ENCODE results near the gene CCM2. TPM values are rescaled to one million over a fixed set of nuclear protein-coding genes. Genes with fewer than 3 reads are reported as not detected.
A peak's percentile ranks its signal among the peaks of the same experiment; 100 is the strongest.

The CCM2 gene
- total RNA-seq, 3 donors from 2014 or later (not counting 1 experiment from before 2014, with no cell fraction given) = 66.2 to 104 (median 97.5) TPM

- WGBS (ENCODE audit: insufficient coverage) = 92% methylated on average over 10 of the region's 11 CpGs
- no peak overlapping the region for H3K4me3 ChIP-seq (ENCODE audit: low read length)
- Mint-ChIP-seq H3K4me3 (no peak overlapping the region), H3K36me3 (no peaks in the 10 kb centered on the region), H3K9me3 (no peaks in the 10 kb centered on the region), H3K27me3 (ENCODE audit: low read depth in 2 of 2) (no peaks in the 10 kb centered on the region), H3K4me1 (peaks cover 30 to 40% of the 10 kb centered on the region in 2 donors), H3K27ac (peak overlapping the region; percentile 73 to 86)
- DNase-seq = no peak
- no peak for TF ChIP-seq CTCF (IDR thresholded peaks at IDR 0.05)
- ATAC-seq = no peak
- no peaks in the 10 kb centered on the region for H3K27me3 ChIP-seq (ENCODE audit: control insufficient read depth, insufficient read depth, low read length)
- intact Hi-C loops (cut with micrococcal nuclease) = no loop called here
- no peaks in the 10 kb centered on the region for H3K36me3 ChIP-seq (ENCODE audit: control insufficient read depth, insufficient read depth, low read length)
- peaks cover 36% of the 10 kb centered on the region for H3K4me1 ChIP-seq (ENCODE audit: control insufficient read depth, insufficient read depth, low read length)
- no peak overlapping the region for H3K27ac ChIP-seq (ENCODE audit: low read length)
- H3K9me3 ChIP-seq (ENCODE audit: control insufficient read depth, insufficient read depth, low read length) = no peaks in the 10 kb centered on the region
These were observed 125.3 kb downstream of the CCM2 start for GRCh38 chr7:45125193-45125904.

Other genes with a start within 250 kb of the CCM2 start
- 100 to 1,000 TPM; 701 to 727 (median 718) TPM for gene PPIA, start 203.5 kb upstream of the CCM2 start, total RNA-seq
- gene H2AZ2, start 152.1 kb upstream of the CCM2 start, total RNA-seq = 100 to 1,000 TPM; 178 to 196 (median 190) TPM
- gene PURB, start 114.7 kb upstream of the CCM2 start, total RNA-seq = 10 to 100 TPM; 28.5 to 36.0 (median 33.7) TPM
- gene MYO1G, start 21.2 kb upstream of the CCM2 start, total RNA-seq = 100 to 1,000 TPM; 371 to 470 (median 429) TPM
- gene NACAD, start 88.8 kb downstream of the CCM2 start, total RNA-seq = 1 to 10 TPM in 1 of 3 donors, under 1 TPM in 2; 0.75 to 1.7 (median 0.78) TPM
- gene TBRG4, start 111.5 kb downstream of the CCM2 start, total RNA-seq = 10 to 100 TPM; 48.6 to 56.7 (median 55.9) TPM
- not detected for gene RAMP3, start 157.6 kb downstream of the CCM2 start, total RNA-seq